HepG2 (cell line): Measurements from ENCODE around the gene GSTP1. TPM values are rescaled to one million over a fixed set of nuclear protein-coding genes. Genes with fewer than 3 reads are reported as not detected.
A peak's percentile ranks its signal among the peaks of the same experiment; 100 is the strongest.

Source experiments
- AGO2 ChIP-seq: fragments of 200-400 bp; formaldehyde crosslinking; optimal IDR thresholded peaks from 2 replicates; pipeline ENCODE3; 2017; ENCODE audit warnings: mild to moderate bottlenecking, low read depth, low read length, moderate library complexity
- CHD4 ChIP-seq: fragments of 200-600 bp; sonication (generic); IDR thresholded peaks from 2 replicates; pipeline ENCODE4 v1.7.0; 2017; ENCODE audit warnings: mild to moderate bottlenecking, low read length, borderline replicate concordance
- EP300 ChIP-seq, 3 experiments: sonication (generic) in 1 of 3; formaldehyde crosslinking in 1 of 3; IDR thresholded peaks; 2 replicates each; pipeline versions ENCODE4 v1.5.1 to v1.6.1; 2011 to 2020; ENCODE audit warnings: low read depth in 2 of 3, low read length in 2 of 3, borderline replicate concordance in 1 of 3, improper control_type of control experiment in 1 of 3, mild to moderate bottlenecking in 1 of 3, missing genetic modification reagents in 1 of 3, moderate library complexity in 1 of 3
- HDAC1 ChIP-seq: sonication (generic); formaldehyde crosslinking; IDR thresholded peaks from 2 replicates; pipeline ENCODE4 v1.5.1; 2020; ENCODE audit warnings: mild to moderate bottlenecking, missing genetic modification reagents
- NCOA5 ChIP-seq: sonication (generic); formaldehyde crosslinking; IDR thresholded peaks from 2 replicates; pipeline ENCODE4 v1.4.0; 2020; ENCODE audit warnings: missing genetic modification reagents
- NR2F6 ChIP-seq, 2 experiments: IDR thresholded peaks; 2 replicates each; pipeline ENCODE4 v1.6.1; 2016; ENCODE audit warnings: antibody characterized with exemption in 1 of 2, mild to moderate bottlenecking in 1 of 2
- TEAD3 ChIP-seq: optimal IDR thresholded peaks from 2 replicates; pipeline ENCODE3; 2016; ENCODE audit warnings: borderline replicate concordance
- ZMAT3 ChIP-seq: sonication (generic); formaldehyde crosslinking; conservative IDR thresholded peaks from 2 replicates; pipeline ENCODE4 v1.7.0; 2021; ENCODE audit warnings: missing genetic modification reagents
- ZMYM4 ChIP-seq: sonication (generic); formaldehyde crosslinking; IDR thresholded peaks from 2 replicates; pipeline ENCODE4 v1.8.1; 2023; ENCODE audit warnings: mild to moderate bottlenecking, missing genetic modification reagents
- ZNF30 ChIP-seq: sonication (generic); formaldehyde crosslinking; IDR thresholded peaks from 2 replicates; pipeline ENCODE4 v1.5.0; 2020; ENCODE audit warnings: mild to moderate bottlenecking, missing genetic modification reagents
- ZNF333 ChIP-seq: sonication (generic); formaldehyde crosslinking; IDR thresholded peaks from 2 replicates; pipeline ENCODE4 v1.4.0; 2020; ENCODE audit warnings: mild to moderate bottlenecking, missing genetic modification reagents, borderline replicate concordance
- ZNF776 ChIP-seq: sonication (generic); formaldehyde crosslinking; IDR thresholded peaks from 2 replicates; pipeline ENCODE4 v1.4.0; 2020; ENCODE audit warnings: mild to moderate bottlenecking, missing genetic modification reagents
- ZNF883 ChIP-seq: sonication (generic); formaldehyde crosslinking; IDR thresholded peaks from 2 replicates; pipeline ENCODE4 v1.5.1; 2020; ENCODE audit warnings: mild to moderate bottlenecking, missing genetic modification reagents; ENCODE audit errors: not compliant biosample characterization
- polyA plus RNA-seq, 8 experiments: library from polyadenylated mRNA; depleted of rRNA in 3 of 8; stranded (reverse) in 7 of 8; unstranded in 1 of 8; fragments of >200 nt; fragmentation: Illumina TruSeq in 4 of 8; extraction: Trizol in 4 of 8; gene quantifications; 2 replicates each; pipeline versions ENCODE4 v1.2.1 to v1.2.3, GENCODE V29; 2011 to 2016; ENCODE audit warnings: low read depth in 4 of 8, missing spikeins in 1 of 8, mixed read lengths in 1 of 8; ENCODE audit not compliant: insufficient read depth in 1 of 8
- total RNA-seq, 5 experiments: library from RNA; depleted of rRNA; stranded (reverse); fragments of >200 nt; fragmentation: Illumina TruSeq; extraction: Trizol; gene quantifications; 2 replicates each; pipeline ENCODE4 v1.2.3, GENCODE V29; 2016; ENCODE audit warnings: low read depth in 1 of 5
- TF ChIP-seq, protein P1 (sequence below): sonication (generic); formaldehyde crosslinking; IDR thresholded peaks from 2 replicates; pipeline ENCODE4 v1.9.0; 2022; ENCODE audit warnings: missing genetic modification reagents, mild to moderate bottlenecking, borderline replicate concordance
- TF ChIP-seq, protein P2 (sequence below): sonication (generic); formaldehyde crosslinking; IDR thresholded peaks from 2 replicates; pipeline ENCODE4 v1.4.0; 2020; ENCODE audit warnings: missing genetic modification reagents, borderline replicate concordance
- TF ChIP-seq, protein P3 (sequence below): sonication (generic); formaldehyde crosslinking; IDR thresholded peaks from 2 replicates; pipeline ENCODE4 v1.5.1; 2020; ENCODE audit warnings: mild to moderate bottlenecking, missing genetic modification reagents, moderate library complexity
- TF ChIP-seq, protein P4 (sequence below): sonication (generic); formaldehyde crosslinking; IDR thresholded peaks from 2 replicates; pipeline ENCODE4 v1.8.0; 2022; ENCODE audit warnings: low read depth, missing genetic modification reagents
- TF ChIP-seq, protein P5 (sequence below): sonication (generic); formaldehyde crosslinking; IDR thresholded peaks from 2 replicates; pipeline ENCODE4 v1.8.0; 2022; ENCODE audit warnings: mild to moderate bottlenecking, missing genetic modification reagents, borderline replicate concordance

Gene GSTP1
- total and polyA plus RNA-seq, 2 of the 13 experiments (the other 11 are each of a cell fraction or from before 2014, with no cell fraction given), result not detected

DNA sequence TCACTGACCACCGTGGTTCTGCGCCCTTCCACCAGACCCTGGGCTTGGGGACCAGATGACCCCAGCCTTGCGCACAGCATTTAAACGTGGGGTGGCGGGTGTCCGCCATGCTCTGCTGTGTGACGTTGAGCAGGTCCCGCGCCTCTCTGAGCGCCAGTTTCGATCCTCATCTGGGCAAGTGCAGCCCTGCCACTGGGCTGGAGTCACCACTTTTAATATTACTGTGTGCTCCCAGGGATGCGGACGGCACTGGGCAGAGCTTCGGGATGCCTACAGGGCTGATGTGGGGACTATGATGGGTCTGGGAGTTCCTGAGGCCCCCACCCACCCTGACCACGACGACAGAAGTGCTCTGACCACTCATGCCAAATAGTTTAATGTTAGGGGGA lies 47.3 kb downstream of the GSTP1 start (continued):
- TF ChIP-seq, protein P1, sequence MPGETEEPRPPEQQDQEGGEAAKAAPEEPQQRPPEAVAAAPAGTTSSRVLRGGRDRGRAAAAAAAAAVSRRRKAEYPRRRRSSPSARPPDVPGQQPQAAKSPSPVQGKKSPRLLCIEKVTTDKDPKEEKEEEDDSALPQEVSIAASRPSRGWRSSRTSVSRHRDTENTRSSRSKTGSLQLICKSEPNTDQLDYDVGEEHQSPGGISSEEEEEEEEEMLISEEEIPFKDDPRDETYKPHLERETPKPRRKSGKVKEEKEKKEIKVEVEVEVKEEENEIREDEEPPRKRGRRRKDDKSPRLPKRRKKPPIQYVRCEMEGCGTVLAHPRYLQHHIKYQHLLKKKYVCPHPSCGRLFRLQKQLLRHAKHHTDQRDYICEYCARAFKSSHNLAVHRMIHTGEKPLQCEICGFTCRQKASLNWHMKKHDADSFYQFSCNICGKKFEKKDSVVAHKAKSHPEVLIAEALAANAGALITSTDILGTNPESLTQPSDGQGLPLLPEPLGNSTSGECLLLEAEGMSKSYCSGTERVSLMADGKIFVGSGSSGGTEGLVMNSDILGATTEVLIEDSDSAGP (CRISPR knock-in tag), result 0 out of 2 replicates have a peak, but pooled peaks have one; percentile 18
- TF ChIP-seq ZNF776 (CRISPR knock-in tag), result 0 out of 2 replicates have a peak, but pooled peaks have one; percentile 8
- TF ChIP-seq, protein P2, sequence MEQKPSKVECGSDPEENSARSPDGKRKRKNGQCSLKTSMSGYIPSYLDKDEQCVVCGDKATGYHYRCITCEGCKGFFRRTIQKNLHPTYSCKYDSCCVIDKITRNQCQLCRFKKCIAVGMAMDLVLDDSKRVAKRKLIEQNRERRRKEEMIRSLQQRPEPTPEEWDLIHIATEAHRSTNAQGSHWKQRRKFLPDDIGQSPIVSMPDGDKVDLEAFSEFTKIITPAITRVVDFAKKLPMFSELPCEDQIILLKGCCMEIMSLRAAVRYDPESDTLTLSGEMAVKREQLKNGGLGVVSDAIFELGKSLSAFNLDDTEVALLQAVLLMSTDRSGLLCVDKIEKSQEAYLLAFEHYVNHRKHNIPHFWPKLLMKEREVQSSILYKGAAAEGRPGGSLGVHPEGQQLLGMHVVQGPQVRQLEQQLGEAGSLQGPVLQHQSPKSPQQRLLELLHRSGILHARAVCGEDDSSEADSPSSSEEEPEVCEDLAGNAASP, result 0 out of 2 replicates have a peak, but pooled peaks have one; percentile 6
- no peak for TF ChIP-seq NCOA5 (CRISPR knock-in tag)
- no peak for TF ChIP-seq ZNF30 (CRISPR knock-in tag)
- peak; percentile 24; the same call in 1 of the 2 replicates for TF ChIP-seq NR2F6 (IDR thresholded peaks at IDR 0.05)
- no peak for TF ChIP-seq NR2F6 (CRISPR knock-in tag; IDR thresholded peaks at IDR 0.05)
- peak; percentile 83 for TF ChIP-seq AGO2
- TF ChIP-seq, protein P3, sequence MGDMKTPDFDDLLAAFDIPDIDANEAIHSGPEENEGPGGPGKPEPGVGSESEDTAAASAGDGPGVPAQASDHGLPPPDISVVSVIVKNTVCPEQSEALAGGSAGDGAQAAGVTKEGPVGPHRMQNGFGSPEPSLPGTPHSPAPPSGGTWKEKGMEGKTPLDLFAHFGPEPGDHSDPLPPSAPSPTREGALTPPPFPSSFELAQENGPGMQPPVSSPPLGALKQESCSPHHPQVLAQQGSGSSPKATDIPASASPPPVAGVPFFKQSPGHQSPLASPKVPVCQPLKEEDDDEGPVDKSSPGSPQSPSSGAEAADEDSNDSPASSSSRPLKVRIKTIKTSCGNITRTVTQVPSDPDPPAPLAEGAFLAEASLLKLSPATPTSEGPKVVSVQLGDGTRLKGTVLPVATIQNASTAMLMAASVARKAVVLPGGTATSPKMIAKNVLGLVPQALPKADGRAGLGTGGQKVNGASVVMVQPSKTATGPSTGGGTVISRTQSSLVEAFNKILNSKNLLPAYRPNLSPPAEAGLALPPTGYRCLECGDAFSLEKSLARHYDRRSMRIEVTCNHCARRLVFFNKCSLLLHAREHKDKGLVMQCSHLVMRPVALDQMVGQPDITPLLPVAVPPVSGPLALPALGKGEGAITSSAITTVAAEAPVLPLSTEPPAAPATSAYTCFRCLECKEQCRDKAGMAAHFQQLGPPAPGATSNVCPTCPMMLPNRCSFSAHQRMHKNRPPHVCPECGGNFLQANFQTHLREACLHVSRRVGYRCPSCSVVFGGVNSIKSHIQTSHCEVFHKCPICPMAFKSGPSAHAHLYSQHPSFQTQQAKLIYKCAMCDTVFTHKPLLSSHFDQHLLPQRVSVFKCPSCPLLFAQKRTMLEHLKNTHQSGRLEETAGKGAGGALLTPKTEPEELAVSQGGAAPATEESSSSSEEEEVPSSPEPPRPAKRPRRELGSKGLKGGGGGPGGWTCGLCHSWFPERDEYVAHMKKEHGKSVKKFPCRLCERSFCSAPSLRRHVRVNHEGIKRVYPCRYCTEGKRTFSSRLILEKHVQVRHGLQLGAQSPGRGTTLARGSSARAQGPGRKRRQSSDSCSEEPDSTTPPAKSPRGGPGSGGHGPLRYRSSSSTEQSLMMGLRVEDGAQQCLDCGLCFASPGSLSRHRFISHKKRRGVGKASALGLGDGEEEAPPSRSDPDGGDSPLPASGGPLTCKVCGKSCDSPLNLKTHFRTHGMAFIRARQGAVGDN (CRISPR knock-in tag), result peak; percentile 58
- TF ChIP-seq EP300 (IDR thresholded peaks at IDR 0.05; ENCODE audit: low read depth in 2 of 2, low read length in 2 of 2), result no peak
- 0 out of 2 replicates have a peak, but pooled peaks have one; percentile 0 for TF ChIP-seq EP300 (CRISPR knock-in tag; IDR thresholded peaks at IDR 0.05; ENCODE audit: borderline replicate concordance)
- peak; percentile 41; the same call in 1 of the 2 replicates for TF ChIP-seq CHD4
- no peak for TF ChIP-seq ZMAT3
- no peak for TF ChIP-seq ZNF883 (CRISPR knock-in tag)
- 0 out of 2 replicates have a peak, but pooled peaks have one; percentile 4 for TF ChIP-seq ZMYM4 (CRISPR knock-in tag)
- TF ChIP-seq, protein P4, sequence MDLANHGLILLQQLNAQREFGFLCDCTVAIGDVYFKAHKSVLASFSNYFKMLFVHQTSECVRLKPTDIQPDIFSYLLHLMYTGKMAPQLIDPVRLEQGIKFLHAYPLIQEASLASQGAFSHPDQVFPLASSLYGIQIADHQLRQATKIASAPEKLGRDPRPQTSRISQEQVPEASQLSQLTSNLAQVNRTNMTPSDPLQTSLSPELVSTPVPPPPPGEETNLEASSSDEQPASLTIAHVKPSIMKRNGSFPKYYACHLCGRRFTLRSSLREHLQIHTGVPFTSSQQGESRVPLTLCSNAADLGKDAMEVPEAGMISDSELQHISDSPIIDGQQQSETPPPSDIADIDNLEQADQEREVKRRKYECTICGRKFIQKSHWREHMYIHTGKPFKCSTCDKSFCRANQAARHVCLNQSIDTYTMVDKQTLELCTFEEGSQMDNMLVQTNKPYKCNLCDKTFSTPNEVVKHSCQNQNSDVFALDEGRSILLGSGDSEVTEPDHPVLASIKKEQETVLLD (CRISPR knock-in tag), result peak; percentile 28; the same call in 1 of the 2 replicates
- TF ChIP-seq TEAD3 (CRISPR knock-in tag), result no peak
- TF ChIP-seq, protein P5, sequence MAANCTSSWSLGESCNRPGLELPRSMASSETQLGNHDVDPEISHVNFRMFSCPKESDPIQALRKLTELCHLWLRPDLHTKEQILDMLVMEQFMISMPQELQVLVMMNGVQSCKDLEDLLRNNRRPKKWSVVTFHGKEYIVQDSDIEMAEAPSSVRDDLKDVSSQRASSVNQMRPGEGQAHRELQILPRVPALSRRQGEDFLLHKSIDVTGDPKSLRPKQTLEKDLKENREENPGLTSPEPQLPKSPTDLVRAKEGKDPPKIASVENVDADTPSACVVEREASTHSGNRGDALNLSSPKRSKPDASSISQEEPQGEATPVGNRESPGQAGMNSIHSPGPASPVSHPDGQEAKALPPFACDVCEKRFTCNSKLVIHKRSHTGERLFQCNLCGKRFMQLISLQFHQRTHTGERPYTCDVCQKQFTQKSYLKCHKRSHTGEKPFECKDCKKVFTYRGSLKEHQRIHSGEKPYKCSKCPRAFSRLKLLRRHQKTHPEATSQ, result no peak
- TF ChIP-seq HDAC1, result peak; percentile 46; the same call in 1 of the 2 replicates
- TF ChIP-seq ZNF333 (CRISPR knock-in tag), result 0 out of 2 replicates have a peak, but pooled peaks have one; percentile 14
